ENCODE results near the gene MS4A10.

DNA sequence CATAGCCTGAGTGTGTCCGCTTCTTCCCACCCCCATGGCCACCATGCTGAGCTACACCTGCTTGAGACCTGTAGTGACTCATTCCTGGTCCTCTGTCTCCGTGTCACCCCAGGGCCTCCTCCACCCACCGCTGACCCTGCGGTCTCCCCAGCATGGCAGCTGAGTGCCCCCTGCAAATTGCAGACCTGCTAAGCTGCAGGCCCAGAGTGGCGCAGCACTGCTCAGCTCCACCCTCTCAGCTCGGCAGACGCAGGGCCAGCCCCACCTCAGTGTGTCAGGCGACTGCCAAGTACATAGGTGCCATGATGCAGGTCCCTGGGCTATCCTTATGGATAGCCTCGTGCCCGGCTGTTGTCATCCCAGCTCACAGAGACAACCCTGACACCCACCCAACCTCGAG lies 15.3 kb upstream of the MS4A10 start:
- TF ChIP-seq POLR2AphosphoS5 (IDR thresholded peaks at IDR 0.05; ENCODE audit: low read depth, low read length): no peak
- no peak for TF ChIP-seq POLR2A (IDR thresholded peaks at IDR 0.05; ENCODE audit: low read depth, low read length)
- no peak for TF ChIP-seq TAF1 (IDR thresholded peaks at IDR 0.05; ENCODE audit: borderline replicate concordance, low read depth, low read length)
